ENCODE data around the gene KCNQ1.

KCNQ1 gene

DNA sequence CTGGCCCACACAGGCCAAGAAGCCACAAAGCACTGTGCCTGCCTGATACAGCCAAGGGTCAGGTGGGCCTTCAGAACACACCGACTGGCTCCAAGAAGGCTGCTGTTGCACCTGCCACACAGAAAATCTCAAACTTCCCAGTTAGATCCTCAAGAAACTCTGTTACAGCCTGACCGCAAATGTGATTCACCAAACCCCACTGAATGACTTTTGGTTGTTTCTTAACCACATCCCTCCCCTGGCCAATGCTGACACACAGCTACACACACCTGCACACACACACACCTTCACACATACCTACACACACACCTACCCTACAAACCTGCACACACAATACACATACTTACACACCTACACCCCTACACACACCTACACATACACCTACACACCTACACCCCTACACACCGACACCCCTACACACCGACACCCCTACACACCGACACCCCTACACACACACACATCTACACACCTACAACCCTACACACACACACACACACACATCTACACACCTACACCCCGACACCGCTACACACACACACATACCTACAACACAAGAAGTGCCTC is 409.3 kb downstream of the KCNQ1 start:
- H3K9me3 Mint-ChIP-seq: no peaks in the 10 kb centered on the region
- no peak overlapping the region for H3K27ac Mint-ChIP-seq
- peaks cover 6% of the 10 kb centered on the region for H3K36me3 Mint-ChIP-seq (ENCODE audit: low read depth)
- no peaks in the 10 kb centered on the region for H3K4me1 Mint-ChIP-seq (ENCODE audit: low read depth)
- intact Hi-C loops (cut with micrococcal nuclease): no loop called here
- no peak overlapping the region for H3K4me3 Mint-ChIP-seq
- H3K27me3 Mint-ChIP-seq: peaks cover 15% of the 10 kb centered on the region

DNA sequence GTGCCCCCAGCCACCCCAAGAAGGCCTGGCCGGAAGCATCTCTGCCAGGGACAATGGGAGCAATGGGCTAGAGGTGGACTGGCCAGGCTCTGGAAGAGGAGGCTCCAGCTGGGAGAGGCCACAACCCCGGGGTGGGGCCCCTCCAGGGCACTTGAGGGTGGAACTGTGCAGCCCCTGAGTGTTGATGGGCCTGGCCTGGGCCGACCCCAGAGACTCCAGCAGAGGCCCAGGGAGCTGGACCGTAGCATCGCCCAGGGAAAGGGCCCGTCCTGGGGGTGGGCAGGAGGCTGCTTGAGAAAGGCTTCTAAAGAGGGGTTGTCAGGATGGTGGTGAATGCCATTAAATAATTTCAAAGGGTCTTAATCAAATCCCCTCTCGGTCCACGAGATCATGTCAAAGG is 410.4 kb downstream of the KCNQ1 start:
- H3K4me3 Mint-ChIP-seq: no peak overlapping the region
- H3K36me3 Mint-ChIP-seq (ENCODE audit: low read depth): no peaks in the 10 kb centered on the region
- intact Hi-C loops (cut with micrococcal nuclease): no loop called here
- H3K4me1 Mint-ChIP-seq (ENCODE audit: low read depth): no peaks in the 10 kb centered on the region
- no peaks in the 10 kb centered on the region for H3K9me3 Mint-ChIP-seq
- no peak overlapping the region for H3K27ac Mint-ChIP-seq
- peaks cover 22% of the 10 kb centered on the region for H3K27me3 Mint-ChIP-seq

DNA sequence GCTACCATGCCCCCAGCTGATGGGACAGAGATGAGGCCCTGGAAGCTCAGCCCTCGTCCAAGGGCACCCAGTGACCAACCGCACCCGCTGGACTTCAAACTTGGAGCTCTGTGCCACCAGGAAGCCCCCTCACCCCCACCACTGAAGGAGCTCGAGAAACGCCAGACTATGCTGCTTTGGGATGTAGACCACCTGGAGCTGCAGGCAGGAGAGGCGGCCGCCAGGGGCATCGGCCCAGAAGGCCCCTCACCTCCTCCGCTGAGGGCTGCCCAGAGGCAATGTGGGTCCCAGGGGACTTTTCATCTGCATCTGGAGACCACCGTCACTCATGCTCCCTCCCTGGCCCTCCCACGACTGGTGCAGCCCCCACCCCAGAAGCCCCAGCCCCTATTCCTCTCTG is 412.5 kb downstream of the KCNQ1 start:
- no peak overlapping the region for H3K27ac Mint-ChIP-seq
- H3K27me3 Mint-ChIP-seq: peaks cover 39% of the 10 kb centered on the region
- no peak overlapping the region for H3K4me3 Mint-ChIP-seq
- no peaks in the 10 kb centered on the region for H3K9me3 Mint-ChIP-seq
- H3K4me1 Mint-ChIP-seq (ENCODE audit: low read depth): no peaks in the 10 kb centered on the region
- intact Hi-C loops (cut with micrococcal nuclease): no loop called here
- no peaks in the 10 kb centered on the region for H3K36me3 Mint-ChIP-seq (ENCODE audit: low read depth)

DNA sequence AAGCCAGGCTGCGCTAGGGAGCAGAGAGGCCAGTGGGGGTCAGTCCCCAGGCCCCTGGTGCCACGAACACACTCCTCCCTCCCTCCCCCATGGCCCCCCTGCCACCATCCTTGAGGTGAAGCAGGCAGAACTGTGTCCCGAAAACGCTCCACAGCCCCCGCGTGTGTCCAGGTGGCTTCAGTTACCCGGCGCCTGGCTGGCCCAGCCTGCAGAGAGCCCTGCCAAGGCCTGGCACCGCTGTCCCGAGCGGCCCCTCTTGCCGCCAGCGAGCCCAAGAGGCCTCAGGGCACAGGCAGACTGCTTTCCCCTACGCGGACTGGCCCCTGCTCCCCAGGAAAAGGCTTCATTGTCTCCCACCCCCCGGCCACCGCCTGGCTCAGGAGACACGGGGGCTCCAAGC is 413.1 kb downstream of the KCNQ1 start:
- intact Hi-C loops (cut with micrococcal nuclease): no loop called here
- Mint-ChIP-seq H3K4me1 (ENCODE audit: low read depth) (no peaks in the 10 kb centered on the region), H3K27me3 (peaks cover 40% of the 10 kb centered on the region), H3K27ac (no peak overlapping the region), H3K4me3 (no peak overlapping the region), H3K9me3 (no peaks in the 10 kb centered on the region), H3K36me3 (ENCODE audit: low read depth) (no peaks in the 10 kb centered on the region)

DNA sequence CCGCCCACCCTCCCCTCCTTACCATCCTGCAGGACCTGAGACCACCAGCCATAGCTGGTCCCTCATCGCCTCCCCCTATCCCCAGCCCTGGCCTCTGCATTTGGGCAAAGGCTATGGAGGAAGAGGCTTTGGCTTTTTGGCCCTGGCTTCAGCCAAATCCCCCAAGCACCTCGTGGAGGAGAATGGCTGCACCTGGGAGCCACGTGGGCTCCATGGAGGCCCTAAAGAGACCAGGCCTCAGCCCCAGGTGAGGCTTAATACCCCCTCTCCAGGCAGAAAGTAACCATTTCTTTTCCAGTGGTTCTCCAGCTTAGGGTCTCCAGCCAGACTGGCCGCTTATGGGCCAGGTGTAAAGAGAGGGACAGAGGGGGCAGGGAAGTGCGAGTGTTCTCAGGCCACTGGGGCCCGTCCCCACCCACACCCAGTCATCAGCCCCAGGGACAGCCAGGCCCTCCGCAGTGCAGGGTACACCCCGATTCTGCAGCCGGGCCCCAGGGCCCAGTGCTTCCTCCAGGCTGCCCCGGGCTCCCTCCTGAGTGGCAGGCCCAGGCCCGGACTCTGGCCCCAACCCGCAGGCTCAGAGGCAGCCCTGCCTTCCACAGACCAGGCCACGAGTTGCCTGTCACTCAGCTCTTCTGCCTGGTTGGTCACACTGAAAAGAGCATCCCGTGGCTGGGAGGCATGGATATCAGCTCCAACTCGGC is 414.3 kb downstream of the KCNQ1 start:
- no peaks in the 10 kb centered on the region for H3K4me1 Mint-ChIP-seq (ENCODE audit: low read depth)
- intact Hi-C loops (cut with micrococcal nuclease): no loop called here
- no peaks in the 10 kb centered on the region for H3K36me3 Mint-ChIP-seq (ENCODE audit: low read depth)
- peaks cover 51% of the 10 kb centered on the region for H3K27me3 Mint-ChIP-seq
- H3K9me3 Mint-ChIP-seq: no peaks in the 10 kb centered on the region
- no peak overlapping the region for H3K4me3 Mint-ChIP-seq
- H3K27ac Mint-ChIP-seq: no peak overlapping the region

DNA sequence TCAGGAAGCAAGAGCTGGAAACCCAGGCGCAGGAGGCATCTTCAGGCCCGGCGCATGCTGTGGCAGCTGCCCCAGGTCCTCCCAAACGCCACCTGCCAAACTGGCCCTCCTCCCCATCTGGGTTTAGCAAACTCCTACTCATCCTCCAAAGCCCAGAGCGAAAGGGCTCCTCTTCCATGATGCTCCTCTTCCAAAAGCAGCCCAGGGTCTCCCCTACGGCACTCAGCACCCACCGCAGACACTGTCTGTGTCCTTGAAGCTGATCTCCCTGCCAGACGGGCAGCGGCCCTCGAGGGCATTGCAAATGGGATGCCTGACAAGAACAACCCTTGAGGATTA is 414.9 kb downstream of the KCNQ1 start:
- Mint-ChIP-seq H3K36me3 (ENCODE audit: low read depth) (no peaks in the 10 kb centered on the region), H3K9me3 (no peaks in the 10 kb centered on the region), H3K27ac (no peak overlapping the region), H3K4me3 (no peak overlapping the region), H3K27me3 (peaks cover 51% of the 10 kb centered on the region), H3K4me1 (ENCODE audit: low read depth) (no peaks in the 10 kb centered on the region)
- intact Hi-C loops (cut with micrococcal nuclease): no loop called here

DNA sequence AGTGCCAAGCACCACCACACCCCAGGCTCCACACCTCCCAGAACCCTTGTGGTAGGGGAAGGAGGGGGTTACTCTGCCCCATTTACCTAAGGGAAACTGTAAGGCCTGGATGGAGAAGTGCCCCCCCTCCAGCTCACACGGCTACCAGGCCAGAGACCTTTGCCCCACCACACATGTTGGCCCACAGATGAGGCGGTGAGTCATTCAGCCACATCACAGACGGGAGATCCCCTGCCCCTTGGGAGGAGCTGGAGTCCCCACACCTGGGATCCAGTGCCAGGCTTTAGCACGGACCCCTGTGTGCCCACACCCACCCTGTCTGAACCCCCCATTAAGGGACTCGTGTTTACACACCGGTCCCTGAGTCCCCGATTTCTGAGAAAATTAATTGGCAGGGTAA is 415.8 kb downstream of the KCNQ1 start:
- H3K36me3 Mint-ChIP-seq (ENCODE audit: low read depth): no peaks in the 10 kb centered on the region
- H3K4me1 Mint-ChIP-seq (ENCODE audit: low read depth): no peaks in the 10 kb centered on the region
- peaks cover 57% of the 10 kb centered on the region for H3K27me3 Mint-ChIP-seq
- no peak overlapping the region for H3K4me3 Mint-ChIP-seq
- no peak overlapping the region for H3K27ac Mint-ChIP-seq
- H3K9me3 Mint-ChIP-seq: no peaks in the 10 kb centered on the region
- intact Hi-C loops (cut with micrococcal nuclease): no loop called here

DNA sequence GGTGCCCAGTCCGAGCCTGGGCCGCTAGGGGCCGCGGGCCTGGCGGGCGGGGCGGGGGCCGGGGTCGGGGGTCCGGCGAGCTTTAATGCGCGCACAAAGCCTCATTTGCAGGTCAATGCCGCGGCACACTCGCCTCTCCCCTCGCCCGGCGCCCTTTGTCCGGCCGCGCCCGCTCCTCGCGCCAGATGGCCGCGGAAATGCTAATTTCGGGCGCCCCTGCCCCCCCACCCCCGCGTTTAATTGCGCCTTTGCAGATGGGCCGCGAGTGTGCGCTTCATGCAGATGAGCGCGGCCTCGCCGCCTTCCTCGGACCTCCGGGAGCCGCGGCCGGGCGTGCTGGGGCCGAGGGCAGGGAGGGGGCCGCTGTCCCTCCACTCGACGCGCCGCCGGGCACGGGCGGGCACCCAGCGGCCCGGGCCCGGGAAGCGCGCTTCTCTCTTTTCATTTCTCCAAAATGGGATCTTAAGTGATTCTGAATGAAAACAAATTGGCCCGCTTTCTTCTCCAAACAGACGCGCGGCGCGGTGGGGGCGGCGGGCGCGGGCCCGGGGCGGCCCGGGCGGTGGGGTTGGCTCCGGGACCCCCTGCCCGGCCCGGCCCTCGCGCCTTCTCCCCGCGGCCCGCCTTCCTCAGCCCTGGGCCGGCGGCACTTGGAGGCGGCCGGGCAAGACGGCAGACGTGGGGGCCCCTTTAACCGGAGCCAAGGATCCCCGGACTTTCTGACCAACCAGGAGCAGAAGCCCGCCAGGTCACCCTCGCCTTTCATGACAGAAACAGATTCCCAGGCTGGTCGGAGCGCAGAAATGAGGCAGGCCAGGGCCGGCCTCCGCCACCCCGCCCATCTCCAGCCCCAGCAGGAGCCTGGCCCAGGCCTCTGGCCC is 417.8 kb downstream of the KCNQ1 start:
- Mint-ChIP-seq H3K27ac (no peak overlapping the region), H3K4me3 (no peak overlapping the region), H3K4me1 (ENCODE audit: low read depth) (no peaks in the 10 kb centered on the region), H3K9me3 (no peaks in the 10 kb centered on the region), H3K36me3 (ENCODE audit: low read depth) (no peaks in the 10 kb centered on the region), H3K27me3 (peaks cover 70% of the 10 kb centered on the region)
- intact Hi-C loops (cut with micrococcal nuclease): no loop called here

DNA sequence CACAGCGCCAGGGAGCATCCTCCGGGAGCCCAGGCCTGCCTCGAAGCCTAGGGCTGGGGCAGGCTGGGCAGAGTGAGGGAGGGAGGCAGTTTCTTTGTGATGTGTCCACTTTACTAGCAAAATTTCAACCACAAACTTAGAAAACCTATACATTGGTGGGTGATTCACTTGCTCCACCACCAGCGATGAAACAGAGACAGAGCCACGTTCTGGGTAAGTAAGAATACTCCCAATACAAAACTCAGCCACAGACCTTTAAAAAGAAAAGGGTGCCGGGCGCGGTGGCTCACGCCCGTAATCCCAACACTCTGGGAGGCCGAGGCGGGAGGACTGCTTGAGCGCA is 418.4 kb downstream of the KCNQ1 start:
- no peak overlapping the region for H3K4me3 Mint-ChIP-seq
- peaks cover 74% of the 10 kb centered on the region for H3K27me3 Mint-ChIP-seq
- no peaks in the 10 kb centered on the region for H3K9me3 Mint-ChIP-seq
- peaks cover 2% of the 10 kb centered on the region for H3K4me1 Mint-ChIP-seq (ENCODE audit: low read depth)
- H3K36me3 Mint-ChIP-seq (ENCODE audit: low read depth): no peaks in the 10 kb centered on the region
- H3K27ac Mint-ChIP-seq: no peak overlapping the region
- intact Hi-C loops (cut with micrococcal nuclease): no loop called here

DNA sequence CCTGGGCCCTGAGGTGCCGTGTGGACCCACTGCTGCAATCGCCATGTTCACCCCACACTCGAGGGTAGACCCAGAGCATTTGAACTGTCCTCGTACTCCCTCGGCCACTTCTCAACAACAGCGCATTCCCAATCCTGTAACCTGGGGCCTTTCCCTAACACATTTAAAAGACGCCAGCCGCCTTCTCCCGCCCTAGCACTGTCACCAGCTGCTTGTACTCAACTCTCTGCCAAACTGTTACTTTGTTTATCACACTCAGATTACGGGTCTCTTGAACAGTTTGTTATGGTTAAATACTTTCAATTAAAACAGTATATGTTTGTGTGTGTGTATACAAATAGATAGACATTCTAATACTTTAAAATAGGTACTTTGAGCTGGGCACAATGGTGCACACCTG is 420.1 kb downstream of the KCNQ1 start:
- Mint-ChIP-seq H3K27ac (no peak overlapping the region), H3K4me1 (ENCODE audit: low read depth) (peaks cover 10% of the 10 kb centered on the region), H3K9me3 (no peaks in the 10 kb centered on the region), H3K27me3 (peaks cover 76% of the 10 kb centered on the region), H3K4me3 (no peak overlapping the region), H3K36me3 (ENCODE audit: low read depth) (no peaks in the 10 kb centered on the region)
- intact Hi-C loops (cut with micrococcal nuclease): no loop called here

DNA sequence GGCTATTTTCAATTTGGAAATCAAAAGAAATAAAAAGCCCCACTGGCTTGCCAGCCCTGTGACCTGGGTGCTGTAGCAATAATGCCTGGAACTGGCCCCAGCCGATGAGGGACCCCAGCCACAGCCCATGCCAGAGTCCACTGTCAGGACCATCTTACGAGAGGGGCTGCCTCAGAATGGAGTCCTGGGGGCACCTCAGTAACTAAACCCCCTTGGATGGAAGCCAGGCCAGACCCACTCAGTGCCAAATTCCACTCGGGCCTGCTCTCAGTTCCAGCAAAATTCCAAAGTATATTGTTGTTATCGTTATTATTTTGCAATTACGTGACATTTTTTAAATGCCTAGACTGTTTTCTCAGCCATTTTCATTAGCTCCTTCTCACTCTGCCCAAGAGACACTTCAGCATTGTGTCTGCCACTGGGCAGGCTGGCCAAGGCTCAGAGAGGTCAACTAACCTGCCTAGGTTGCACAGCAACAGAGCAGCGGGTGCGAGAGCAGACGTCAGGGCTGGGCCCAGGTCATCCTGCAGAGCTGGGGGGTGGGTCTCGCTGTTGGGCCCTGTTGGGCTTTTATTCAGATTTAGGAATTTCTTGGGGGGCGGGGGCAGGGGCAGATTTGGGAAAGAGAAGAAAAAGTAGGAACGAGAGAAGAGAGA is 421.2 kb downstream of the KCNQ1 start:
- Mint-ChIP-seq H3K9me3 (no peaks in the 10 kb centered on the region), H3K4me3 (no peak overlapping the region), H3K36me3 (ENCODE audit: low read depth) (no peaks in the 10 kb centered on the region), H3K4me1 (ENCODE audit: low read depth) (peaks cover 11% of the 10 kb centered on the region), H3K27ac (no peak overlapping the region), H3K27me3 (peaks cover 78% of the 10 kb centered on the region)
- intact Hi-C loops (cut with micrococcal nuclease): no loop called here

DNA sequence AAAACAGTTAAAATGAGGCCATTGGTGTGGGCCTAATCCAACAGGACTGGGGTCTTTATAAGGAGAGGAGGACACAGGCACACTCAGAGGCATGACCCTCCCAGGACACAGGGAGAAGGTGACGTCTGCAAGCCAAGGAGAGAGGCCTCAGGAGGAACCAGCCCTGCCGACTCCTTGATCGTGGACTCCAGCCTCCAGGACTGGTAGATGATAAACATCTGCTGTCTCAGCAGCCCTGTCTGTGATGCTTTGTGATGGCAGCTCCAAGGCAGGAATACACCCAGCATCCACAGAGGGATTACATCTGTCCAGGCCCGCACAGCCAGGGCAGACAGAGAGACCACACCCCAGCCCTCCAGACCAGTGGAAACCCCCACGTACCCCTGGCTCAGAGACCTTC is 422.3 kb downstream of the KCNQ1 start:
- H3K27ac Mint-ChIP-seq: no peak overlapping the region
- peaks cover 16% of the 10 kb centered on the region for H3K4me1 Mint-ChIP-seq (ENCODE audit: low read depth)
- no peak overlapping the region for H3K4me3 Mint-ChIP-seq
- intact Hi-C loops (cut with micrococcal nuclease): no loop called here
- no peaks in the 10 kb centered on the region for H3K36me3 Mint-ChIP-seq (ENCODE audit: low read depth)
- H3K27me3 Mint-ChIP-seq: peaks cover 79% of the 10 kb centered on the region
- no peaks in the 10 kb centered on the region for H3K9me3 Mint-ChIP-seq

DNA sequence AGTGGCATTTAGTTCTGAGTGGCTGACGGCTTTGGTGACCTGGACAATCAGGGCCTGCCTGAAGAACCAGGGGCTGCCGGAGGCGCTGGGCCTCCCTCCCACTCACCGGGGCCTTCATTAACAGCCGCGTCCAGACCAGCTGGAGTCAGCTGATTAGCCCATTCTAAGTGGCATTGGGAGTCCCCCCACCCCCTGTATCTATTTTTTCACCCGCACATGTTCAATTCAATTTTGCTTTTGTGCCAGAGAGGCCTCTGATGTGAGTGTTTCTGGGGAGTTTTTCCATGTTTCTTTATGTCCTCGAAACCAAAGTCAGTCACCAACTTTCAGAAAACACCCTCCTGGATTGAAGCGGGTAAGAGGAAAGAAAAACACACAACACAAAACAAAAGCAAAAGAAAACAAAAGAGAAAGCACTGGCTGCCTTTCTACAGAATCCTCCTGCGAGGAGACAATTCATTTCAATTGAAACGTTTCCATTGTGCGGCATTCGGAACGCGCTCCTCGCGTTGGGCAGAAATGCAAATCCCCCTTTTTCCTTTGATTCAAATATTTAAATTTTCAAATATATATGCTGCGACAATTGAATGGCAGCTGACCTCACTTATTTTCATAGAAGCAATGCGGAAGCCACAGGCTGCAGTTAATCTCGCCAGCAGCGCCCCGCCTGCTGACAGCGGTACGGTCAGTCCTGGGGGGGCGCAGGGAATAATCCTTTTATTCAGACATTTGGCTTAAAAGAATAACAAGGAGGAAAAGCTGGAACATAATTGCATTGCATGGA is 423.1 kb downstream of the KCNQ1 start:
- intact Hi-C loops (cut with micrococcal nuclease): no loop called here
- H3K9me3 Mint-ChIP-seq: no peaks in the 10 kb centered on the region
- peak overlapping the region; percentile 69 for H3K4me3 Mint-ChIP-seq
- H3K27me3 Mint-ChIP-seq: peaks cover 81% of the 10 kb centered on the region
- H3K4me1 Mint-ChIP-seq (ENCODE audit: low read depth): peaks cover 16% of the 10 kb centered on the region
- H3K27ac Mint-ChIP-seq: no peak overlapping the region
- no peaks in the 10 kb centered on the region for H3K36me3 Mint-ChIP-seq (ENCODE audit: low read depth)
